HG03571 (cell line): Measurements from ENCODE around the gene ASTN1.

Experiments
- ATAC-seq: cut with Tn5 transposase; IDR thresholded peaks from one replicate; pipeline ENCODE4 v1.9.1; 2021; ENCODE audit not compliant: unreplicated experiment

Gene ASTN1

DNA sequence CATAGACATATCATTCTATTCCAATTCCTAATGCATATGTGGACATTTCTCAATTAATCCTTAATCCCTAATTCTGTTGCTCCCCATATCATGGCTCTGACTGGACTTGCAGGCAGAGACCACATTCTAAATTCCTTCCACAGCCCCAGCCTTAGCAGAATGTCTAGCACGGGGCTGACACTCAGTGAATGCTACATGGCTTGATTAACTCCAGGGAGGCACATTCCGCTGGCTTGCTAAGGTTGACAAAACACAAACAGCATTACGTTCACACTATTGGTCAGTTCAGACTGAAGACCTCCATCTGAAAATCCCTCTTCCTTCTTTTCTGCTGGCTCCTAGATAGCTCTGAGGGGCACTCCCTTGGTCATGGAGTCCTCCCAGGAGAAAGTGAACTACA is 119.4 kb downstream of the ASTN1 start:
- ATAC-seq = no peak

GRCh38 chr1:177044390-177044789 is 120.1 kb downstream of the ASTN1 start:
- no peak for ATAC-seq

GRCh38 chr1:177043597-177043996 is 120.9 kb downstream of the ASTN1 start:
- ATAC-seq = no peak

DNA sequence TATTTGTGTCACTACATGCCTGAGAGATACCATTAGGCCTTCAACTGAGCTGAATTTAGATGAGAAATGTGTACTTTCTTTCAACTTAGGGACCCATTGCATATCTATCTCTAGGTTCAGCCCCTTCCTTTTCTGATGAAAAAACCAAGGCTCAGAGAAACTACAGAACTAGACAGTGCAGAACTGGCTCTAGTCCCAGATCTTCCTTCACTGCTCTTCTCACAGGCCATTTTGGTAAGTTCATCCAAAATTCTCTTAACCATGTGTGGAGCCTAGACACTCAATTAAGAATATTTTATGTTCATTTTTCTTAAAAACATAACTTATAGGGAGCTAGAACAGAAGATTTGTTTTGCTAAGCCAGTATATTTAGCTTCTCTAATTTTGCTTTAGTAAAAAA is 128.9 kb downstream of the ASTN1 start:
- ATAC-seq = no peak

DNA sequence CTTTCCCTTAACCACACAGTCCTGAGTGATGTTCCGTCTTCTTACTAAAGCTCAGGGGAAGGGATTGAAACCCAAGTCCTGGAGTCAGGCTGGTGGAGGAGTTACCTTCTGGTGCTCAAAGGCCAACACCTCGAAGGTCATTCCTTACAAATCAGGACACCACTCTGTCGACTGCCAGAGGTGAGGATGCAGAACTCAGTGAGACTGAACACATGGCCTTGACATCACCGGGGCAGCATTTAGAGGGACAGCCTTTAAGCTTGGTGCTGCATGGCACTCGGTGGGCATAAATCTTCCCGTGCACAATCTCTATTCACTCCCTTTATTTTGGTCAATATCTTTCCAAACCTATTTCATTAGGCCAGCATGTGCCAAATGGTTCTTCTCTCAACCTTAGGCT is 130.9 kb downstream of the ASTN1 start:
- no peak for ATAC-seq

DNA sequence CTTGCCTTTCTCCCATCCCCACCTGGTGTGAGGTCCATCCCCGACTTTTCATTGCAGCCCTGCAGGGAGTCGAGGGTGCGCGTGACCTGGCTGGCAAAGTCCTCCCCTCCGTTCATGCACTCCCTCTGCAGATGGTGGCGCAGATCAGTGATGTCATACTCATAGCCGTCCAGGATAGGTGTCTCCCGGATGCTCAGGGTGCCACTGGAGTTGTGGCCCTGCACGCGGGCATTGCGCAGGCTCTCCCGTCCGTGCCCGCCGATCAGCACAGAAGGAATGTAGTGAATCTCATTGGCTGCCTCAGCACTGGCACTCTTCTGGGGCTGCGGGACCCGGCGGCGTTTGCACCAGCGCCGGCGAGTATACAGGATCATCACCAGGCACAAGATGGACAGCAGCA is 132.1 kb downstream of the ASTN1 start:
- ATAC-seq = no peak

DNA sequence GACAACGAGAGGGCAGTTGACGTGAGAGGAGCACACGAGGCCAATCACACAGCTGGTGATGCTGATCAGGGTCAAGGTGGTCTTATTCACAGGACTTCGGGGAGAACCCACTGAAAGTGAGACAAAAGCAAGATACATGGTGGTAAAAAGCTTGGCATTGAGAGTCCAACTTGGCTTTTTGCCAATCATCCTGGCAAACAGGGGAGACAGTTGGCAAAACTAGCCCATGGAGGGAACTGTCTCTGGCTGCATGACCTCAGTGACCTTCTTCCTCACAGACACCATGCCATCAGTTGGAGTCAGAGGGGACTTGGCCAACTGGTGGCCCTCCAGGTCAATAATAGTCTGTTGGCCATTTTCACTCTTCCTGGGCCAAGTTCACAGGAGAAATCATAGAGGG is 139.9 kb downstream of the ASTN1 start:
- no peak for ATAC-seq

- ATAC-seq = no peak
Measured at GRCh38 chr1:177023726-177024125, 140.8 kb downstream of the ASTN1 start.

- ATAC-seq = no peak
Measured at GRCh38 chr1:177023249-177023648, 141.3 kb downstream of the ASTN1 start.

GRCh38 chr1:177021687-177022086 is 142.8 kb downstream of the ASTN1 start:
- ATAC-seq = no peak

DNA sequence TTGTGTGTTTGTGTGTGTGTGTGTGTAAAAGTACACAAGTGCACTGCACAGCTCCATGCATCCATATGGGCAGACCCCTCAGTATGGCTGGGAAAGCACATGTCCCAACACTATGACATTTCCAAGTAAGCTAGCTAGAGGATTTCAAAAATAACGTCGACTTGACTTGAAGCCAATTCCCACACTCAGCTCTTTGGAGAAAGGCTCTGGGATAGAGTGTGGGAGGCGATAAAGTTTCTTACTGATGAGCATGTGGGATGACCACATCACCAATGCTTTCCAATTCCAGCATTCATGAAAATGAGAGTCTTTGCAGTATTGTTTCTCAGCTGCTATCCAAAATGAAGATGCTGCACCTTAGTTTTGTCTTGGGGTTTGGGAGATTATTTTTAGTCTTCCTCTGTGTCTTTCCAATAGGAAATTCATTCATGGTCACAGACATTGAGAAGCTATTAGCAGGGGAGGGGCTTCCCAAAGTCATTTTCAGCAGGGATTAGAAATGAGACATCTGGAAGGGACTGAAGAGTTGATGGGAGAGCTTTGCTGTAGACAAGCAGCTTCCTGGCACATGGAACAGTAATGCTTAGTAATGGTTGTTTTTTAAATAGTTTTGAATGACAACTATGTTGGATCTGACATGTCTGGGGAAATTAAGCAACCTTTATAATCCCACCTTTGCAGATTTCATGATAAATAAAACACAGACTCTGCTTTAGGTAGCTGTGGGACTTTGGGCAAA is 143.5 kb downstream of the ASTN1 start:
- ATAC-seq = no peak

GRCh38 chr1:177017287-177017852 is 147.1 kb downstream of the ASTN1 start:
- ATAC-seq = no peak

GRCh38 chr1:177014325-177014724 is 150.2 kb downstream of the ASTN1 start:
- ATAC-seq = no peak

DNA sequence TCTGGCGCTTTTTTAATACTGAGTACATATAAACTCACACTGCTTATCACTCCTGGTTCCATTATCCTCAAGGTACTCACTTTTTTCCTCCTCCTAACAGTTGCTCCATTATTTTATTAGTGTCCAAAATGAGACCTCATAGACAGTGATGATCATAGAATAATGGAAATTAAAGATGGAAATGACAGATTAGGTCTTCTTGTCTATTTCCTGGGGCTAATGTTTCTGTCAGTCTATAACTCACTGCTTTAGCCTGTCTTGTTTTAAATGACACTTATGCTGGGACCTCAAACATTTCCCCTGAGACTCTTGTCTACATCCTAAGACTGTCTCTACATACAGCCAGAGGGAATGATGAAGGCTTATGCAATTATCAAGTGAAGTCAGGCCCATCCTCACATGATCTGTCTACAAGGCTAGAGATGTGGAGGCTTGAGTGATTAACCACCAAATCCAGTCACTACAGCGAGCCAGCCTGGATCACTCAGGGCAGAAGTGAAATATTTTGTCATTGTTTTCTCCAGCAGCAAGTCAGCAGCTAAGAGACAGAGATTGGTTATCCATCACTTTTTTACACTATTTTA is 152.1 kb downstream of the ASTN1 start:
- no peak for ATAC-seq

- no peak for ATAC-seq
Measured at GRCh38 chr1:177011508-177011907, 153.0 kb downstream of the ASTN1 start.

GRCh38 chr1:177010211-177010825 is 154.2 kb downstream of the ASTN1 start:
- ATAC-seq = no peak

GRCh38 chr1:177008653-177009052 is 155.9 kb downstream of the ASTN1 start:
- no peak for ATAC-seq

GRCh38 chr1:177007437-177008161 is 156.9 kb downstream of the ASTN1 start:
- no peak for ATAC-seq

GRCh38 chr1:177002891-177003290 is 161.6 kb downstream of the ASTN1 start:
- ATAC-seq = no peak

GRCh38 chr1:177001556-177001955 is 163.0 kb downstream of the ASTN1 start:
- ATAC-seq = no peak

- ATAC-seq = no peak
Measured at GRCh38 chr1:176998183-176998795, 166.2 kb downstream of the ASTN1 start.
